SKM-1 treated with dmso at 0.1 percent for 144 hours (cell line): ENCODE data around the gene RANBP3.
A peak's percentile ranks its signal among the peaks of the same experiment; 100 is the strongest.

ENCODE experiments used
- DNase-seq: peaks from one replicate; lab custom pipeline; 2025; ENCODE audit not compliant: unreplicated experiment; lab: John Stamatoyannopoulos, UW

RANBP3 gene

GRCh38 chr19:5908773-5909442 is 69.0 kb downstream of the RANBP3 start:
- DNase-seq = no peak

GRCh38 chr19:5907241-5907640 is 70.7 kb downstream of the RANBP3 start:
- no peak for DNase-seq

DNA sequence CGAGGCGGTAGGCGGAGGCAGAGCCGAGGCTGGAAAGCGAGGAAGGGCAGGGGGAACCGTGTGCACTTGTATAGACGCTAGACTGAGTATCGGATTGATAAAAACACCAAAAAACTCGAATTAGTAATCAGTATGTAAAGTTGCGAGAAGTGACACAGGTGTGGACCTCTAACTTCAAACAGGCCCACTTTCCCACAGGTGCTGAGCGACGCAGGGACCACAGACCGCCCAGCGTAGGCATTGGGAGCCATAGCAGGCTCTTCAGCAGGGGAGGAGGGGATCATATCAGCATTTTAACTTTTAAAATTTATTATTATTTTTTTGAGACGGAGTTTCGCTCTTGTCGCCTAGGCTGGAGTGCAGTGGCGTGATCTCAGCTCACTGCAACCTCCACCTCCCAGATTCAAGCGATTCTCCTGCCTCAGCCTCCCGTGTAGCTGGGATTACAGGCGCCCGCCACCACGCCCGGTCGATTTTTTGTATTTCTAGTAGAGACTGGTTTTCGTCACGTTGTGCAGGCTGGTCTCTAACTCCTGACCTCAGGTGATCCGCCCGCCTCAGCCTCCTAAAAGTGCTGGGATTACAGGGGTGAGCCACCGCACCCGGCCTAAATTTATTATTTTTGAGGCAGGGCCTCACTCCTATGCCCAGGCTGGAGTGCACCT is 72.7 kb downstream of the RANBP3 start:
- DNase-seq = no peak

GRCh38 chr19:5904352-5905113 is 73.4 kb downstream of the RANBP3 start, which contains the start of gene VMAC:
Gene VMAC, plus strand, starts transcription at chr19:5904872. Its CDS starts 19 bp downstream, at chr19:5904891.
- DNase-seq = peak; percentile 100

GRCh38 chr19:5903624-5904351 is 74.2 kb downstream of the RANBP3 start, which contains the start of gene NDUFA11:
Gene NDUFA11, minus strand, starts transcription at chr19:5903790. Its CDS starts 82 bp downstream, at chr19:5903708.
- peak; percentile 94 for DNase-seq

DNA sequence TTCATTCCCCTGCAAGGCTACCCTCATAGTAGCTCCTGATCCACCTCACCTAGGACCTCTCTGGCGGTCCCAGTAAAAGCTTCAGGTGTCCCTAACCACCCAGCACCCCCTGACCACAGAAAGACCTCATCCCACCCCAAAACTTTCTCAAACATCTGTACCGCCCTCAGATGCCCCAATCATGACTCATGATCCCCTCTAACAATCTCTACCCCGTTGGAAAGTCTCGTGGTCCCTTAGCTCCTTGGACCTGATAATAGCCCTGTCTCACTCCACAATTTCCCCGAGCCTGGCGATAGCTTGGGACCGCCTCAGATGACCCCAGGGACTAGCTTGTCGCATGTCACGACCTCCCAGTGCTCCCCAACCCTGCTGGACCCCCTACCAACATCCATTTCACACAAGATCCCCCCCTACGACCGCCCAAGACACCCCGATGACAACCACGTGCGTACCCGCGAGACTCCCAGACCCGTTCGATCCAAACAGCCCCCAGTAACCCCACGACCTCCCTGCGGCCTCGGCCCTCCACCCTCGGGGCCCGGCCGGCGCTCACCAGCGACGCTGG is 74.8 kb downstream of the RANBP3 start:
- no peak for DNase-seq

- no peak for DNase-seq
These were observed 77.0 kb downstream of the RANBP3 start for GRCh38 chr19:5900976-5901375.

DNA sequence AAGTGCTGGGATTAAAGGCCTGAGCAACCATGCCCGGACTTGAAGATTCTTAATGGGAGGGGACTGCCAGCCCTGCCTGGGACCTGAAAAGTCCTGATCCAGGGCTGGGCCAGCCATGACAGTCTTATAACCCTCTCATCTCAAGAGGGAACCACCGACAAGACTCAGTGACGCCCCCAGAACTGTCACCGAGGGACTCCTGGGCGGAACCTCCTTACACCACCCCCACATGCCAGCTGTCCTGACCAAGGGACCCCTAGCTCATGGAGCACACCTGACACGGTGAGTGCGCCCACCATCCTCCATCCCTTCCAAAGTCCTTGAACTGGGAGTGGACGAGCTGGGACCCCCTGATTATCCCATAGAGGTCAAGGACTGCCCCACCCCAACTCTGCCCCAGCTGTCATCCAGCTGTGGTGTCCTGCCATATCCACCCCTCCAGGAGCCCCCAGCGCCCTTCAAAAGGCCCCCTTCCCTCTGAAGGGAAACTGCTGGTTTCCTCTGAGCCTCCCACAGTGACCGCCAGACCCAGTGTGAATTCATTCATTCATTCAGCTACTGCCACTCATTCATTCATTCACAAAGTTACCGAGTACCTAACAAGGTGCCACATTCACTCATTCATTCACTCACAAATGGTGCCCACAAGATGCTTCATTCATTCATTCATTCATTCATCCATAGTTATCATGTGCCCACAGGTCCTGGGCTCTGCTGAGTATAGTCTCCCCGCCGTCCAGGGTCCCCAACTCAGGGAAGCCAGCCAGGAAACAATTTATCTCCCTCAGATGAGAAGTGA is 78.0 kb downstream of the RANBP3 start:
- DNase-seq = no peak

- no peak for DNase-seq
These were observed 80.6 kb downstream of the RANBP3 start for GRCh38 chr19:5897189-5897969.

DNA sequence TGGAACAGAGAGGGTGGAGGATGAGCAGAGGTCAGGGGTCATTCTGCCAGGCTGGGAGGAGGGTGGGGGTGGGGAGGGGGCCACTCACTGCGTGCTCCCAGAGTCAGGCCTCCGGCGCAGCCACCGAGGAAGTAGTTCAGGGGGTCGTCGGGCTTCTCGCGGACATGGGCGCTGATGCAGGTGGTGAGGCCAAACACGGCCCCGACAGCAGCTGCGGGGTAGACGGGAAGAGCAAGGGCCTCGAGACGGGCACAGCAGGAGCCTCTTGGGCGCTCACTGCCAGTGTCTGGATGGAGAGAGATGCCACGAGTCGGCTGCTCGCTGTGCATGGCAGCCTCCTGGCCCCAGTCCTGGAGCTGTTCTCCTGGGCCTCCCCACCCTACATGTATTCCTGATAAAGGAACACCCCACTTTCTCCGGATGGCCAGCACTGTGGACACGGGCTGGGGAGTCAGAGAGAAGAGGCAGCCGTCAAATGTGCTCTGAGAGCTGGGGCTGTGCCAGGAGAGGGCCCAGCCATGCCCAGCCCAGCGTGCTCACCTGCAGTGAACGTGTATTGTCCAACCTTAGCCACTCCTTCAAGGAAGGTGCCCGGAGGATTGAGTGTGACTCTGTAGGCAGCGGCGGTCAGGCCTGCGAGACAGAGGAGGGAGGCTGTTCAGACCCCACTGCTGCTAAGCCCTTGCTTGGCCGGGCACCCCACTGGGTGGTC is 81.4 kb downstream of the RANBP3 start:
- DNase-seq = no peak

GRCh38 chr19:5895890-5896289 is 82.0 kb downstream of the RANBP3 start:
- DNase-seq = no peak

DNA sequence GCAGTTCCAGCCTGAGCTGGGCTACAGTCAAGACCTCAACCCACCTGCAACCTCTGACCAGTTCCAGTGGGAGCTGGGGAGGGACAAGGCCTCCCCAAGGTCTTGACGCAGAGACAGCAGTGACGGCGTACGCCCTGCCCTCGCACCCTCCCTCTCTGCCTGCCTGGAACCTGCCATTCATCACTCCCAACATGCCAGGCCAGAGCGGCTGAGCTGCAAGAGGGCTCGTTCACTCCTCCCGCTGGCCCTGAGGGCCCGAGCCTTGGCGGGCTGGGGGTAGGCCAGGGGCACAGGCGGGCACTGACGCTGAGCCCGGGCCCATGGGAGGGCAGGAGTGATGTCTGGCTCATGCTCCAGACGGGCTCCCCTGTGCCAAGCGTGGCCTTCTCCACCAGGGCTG is 82.5 kb downstream of the RANBP3 start:
- no peak for DNase-seq

DNA sequence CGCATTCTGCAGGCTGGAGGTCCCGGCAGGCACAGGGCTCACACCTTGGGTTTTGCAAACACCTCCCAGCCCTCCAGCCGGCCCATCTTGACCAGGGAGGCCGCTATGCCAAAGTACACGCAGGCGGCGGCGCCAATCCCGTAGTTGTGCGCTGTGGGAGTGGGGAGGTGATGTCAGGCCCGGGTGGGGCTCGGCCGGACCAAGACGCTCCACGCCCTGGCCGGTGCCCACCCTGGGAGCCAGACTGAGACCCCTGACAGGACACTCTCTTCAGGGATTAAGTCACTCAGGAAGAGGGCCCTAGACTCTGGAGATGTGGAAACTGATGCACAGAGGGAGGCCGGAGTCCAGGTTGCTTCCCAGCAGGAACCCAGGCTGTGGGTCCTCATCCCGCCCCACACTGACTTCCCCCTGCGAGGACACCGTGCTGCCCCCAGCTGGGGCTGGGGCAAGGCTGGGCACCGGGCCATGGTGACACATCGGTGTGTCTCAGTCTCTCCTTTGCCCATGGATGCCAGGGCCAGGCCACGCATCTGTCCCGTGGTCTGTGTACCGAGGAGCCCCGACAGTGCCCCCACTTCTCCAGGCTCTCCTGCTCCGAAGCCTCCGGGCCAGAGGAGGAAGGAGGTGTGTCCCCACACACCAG is 83.1 kb downstream of the RANBP3 start:
- no peak for DNase-seq

GRCh38 chr19:5893907-5894703 is 83.8 kb downstream of the RANBP3 start:
- no peak for DNase-seq

GRCh38 chr19:5893296-5893903 is 84.5 kb downstream of the RANBP3 start:
- DNase-seq = no peak

DNA sequence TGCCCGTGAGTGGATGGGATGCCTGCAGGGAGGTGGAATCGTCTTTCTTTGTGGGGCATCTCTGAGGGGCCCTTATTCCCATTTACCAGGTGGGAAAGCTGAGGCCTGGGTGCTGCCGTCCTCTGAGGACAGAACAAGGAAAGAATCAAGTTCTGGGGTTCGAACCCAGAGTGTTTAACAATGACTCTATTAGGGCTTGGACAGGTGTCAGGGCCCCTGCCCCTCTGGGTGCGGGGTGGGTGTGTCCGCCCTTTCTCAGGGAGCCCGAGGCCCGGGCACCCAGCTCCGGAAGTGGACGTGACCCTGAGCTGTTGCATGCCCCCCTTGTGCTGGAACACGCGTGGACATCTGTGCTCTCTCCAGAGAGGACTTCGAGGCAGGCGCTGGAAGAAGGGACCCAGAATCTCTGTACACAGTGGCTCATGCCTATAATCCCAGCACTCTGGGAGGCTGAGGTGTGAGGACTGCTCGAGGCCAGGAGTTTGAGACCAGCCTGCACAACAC is 85.1 kb downstream of the RANBP3 start:
- DNase-seq = no peak
